ENCODE data around the gene EFNA2. TPM values are rescaled to one million over a fixed set of nuclear protein-coding genes. Genes with fewer than 3 reads are reported as not detected.

Gene EFNA2
- total RNA-seq, 3 donors from 2014 or later (not counting 1 experiment from before 2014, with no cell fraction given): not detected

DNA sequence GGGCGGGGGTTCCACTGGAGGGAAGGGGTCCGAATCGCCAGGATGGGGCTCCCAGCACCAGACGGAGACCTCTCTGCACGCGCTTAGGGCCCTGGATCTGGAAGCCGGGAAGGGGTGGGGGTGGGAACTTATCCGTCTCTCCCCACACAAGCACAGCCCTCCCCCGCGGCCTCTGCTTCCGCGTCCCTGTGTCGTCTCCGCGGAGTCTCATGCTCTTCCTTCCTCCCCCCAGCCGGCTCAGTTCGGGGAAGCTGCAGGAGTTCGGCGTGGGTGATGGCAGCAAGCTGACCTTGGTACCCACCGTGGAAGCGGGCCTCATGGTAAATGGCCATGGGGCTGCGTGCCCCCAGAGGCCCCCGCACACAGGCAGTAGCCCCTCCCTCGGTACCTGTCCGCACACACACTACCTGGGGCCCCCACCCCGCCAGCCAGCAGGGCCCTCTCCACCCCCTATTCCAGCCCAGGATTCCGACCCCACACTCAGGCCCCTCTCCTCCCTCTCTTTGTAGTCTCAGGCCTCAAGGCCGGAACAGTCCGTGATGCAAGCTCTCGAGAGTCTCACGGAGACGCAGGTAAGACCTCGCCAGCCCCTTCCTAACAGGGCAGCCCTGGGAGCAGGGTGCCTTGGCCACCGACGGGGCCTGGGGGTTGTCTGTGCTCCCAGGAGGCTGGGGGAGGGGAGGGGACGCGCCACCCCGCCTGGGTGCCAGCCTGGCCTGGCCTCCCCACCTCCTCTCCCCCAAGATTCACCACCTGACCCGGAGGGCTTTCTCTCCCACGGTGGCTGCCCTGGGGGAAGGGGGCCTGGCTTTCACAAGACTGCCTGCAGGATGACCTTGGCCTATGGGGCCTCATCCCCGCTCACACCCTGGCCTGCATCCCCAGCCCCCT, 34.1 kb upstream of the EFNA2 start:
- Mint-ChIP-seq H3K27me3 (ENCODE audit: low read depth in 2 of 2) (no peaks in the 10 kb centered on the region), H3K27ac (peak overlapping the region; percentile 93 to 97), H3K9me3 (no peaks in the 10 kb centered on the region), H3K4me1 (peaks cover 0 to 28% of the 10 kb centered on the region in 2 donors), H3K36me3 (no peaks in the 10 kb centered on the region), H3K4me3 (peak overlapping the region; percentile 95)
- TF ChIP-seq, protein P1, sequence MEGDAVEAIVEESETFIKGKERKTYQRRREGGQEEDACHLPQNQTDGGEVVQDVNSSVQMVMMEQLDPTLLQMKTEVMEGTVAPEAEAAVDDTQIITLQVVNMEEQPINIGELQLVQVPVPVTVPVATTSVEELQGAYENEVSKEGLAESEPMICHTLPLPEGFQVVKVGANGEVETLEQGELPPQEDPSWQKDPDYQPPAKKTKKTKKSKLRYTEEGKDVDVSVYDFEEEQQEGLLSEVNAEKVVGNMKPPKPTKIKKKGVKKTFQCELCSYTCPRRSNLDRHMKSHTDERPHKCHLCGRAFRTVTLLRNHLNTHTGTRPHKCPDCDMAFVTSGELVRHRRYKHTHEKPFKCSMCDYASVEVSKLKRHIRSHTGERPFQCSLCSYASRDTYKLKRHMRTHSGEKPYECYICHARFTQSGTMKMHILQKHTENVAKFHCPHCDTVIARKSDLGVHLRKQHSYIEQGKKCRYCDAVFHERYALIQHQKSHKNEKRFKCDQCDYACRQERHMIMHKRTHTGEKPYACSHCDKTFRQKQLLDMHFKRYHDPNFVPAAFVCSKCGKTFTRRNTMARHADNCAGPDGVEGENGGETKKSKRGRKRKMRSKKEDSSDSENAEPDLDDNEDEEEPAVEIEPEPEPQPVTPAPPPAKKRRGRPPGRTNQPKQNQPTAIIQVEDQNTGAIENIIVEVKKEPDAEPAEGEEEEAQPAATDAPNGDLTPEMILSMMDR (IDR thresholded peaks at IDR 0.05): no peak
- Histone ChIP-seq H3K9me3 (ENCODE audit: control insufficient read depth, insufficient read depth, low read length) (no peaks in the 10 kb centered on the region), H3K4me3 (ENCODE audit: low read length) (peak overlapping the region; percentile 82), H3K4me1 (ENCODE audit: control insufficient read depth, insufficient read depth, low read length) (peaks cover 58% of the 10 kb centered on the region), H3K27me3 (ENCODE audit: control insufficient read depth, insufficient read depth, low read length) (no peaks in the 10 kb centered on the region), H3K36me3 (ENCODE audit: control insufficient read depth, insufficient read depth, low read length) (peaks cover 34% of the 10 kb centered on the region), H3K27ac (ENCODE audit: low read length) (peak overlapping the region; percentile 99)
- peak; percentile 69 to 83 for DNase-seq
- ATAC-seq: peak; percentile 0 to 1 (median 0)
- intact Hi-C loops (cut with micrococcal nuclease): loop anchor here (1.0 kb wide), 1 partner anchor 8 kb away; no protein-coding TSS in a partner anchor
- WGBS (ENCODE audit: insufficient coverage): under 1% methylated on average over 38 of the region's 41 CpGs

DNA sequence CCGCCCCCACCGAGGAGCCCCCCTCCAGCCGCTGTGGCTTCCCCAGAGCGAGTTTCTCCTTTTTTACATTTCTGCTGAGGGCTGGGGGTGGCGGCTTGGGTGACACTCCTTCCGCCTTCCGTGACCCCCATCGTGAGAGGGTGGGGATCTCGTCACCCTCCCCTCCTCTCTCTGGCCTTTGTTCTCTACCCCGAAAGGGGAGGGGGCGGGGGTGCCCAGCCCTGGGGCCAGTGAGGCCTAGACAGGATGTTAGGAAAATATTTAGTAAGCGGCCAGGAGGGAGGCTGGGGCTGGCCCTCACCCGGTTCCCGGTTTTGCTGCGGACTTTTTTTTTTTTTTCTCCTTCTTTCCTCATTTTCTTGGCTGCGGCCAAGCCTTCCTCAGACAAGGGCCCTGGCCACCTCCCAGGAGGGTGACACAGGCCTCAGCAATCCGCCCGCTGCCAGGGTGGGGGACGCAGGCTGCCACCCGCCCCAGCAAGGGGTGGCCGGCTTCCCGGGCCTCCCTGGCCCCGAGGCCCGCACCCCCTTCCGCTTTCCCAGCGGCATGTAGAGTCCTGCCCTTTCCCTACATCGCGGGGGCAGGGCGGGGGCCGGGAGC, 33.4 kb upstream of the EFNA2 start:
- Histone ChIP-seq H3K9me3 (ENCODE audit: control insufficient read depth, insufficient read depth, low read length) (no peaks in the 10 kb centered on the region), H3K36me3 (ENCODE audit: control insufficient read depth, insufficient read depth, low read length) (peaks cover 41% of the 10 kb centered on the region), H3K4me3 (ENCODE audit: low read length) (peak overlapping the region; percentile 82), H3K4me1 (ENCODE audit: control insufficient read depth, insufficient read depth, low read length) (peaks cover 65% of the 10 kb centered on the region), H3K27ac (ENCODE audit: low read length) (peak overlapping the region; percentile 99), H3K27me3 (ENCODE audit: control insufficient read depth, insufficient read depth, low read length) (no peaks in the 10 kb centered on the region)
- Mint-ChIP-seq H3K9me3 (no peaks in the 10 kb centered on the region), H3K27me3 (ENCODE audit: low read depth in 2 of 2) (no peaks in the 10 kb centered on the region), H3K4me1 (peaks cover 0 to 30% of the 10 kb centered on the region in 2 donors), H3K4me3 (peak overlapping the region; percentile 95), H3K36me3 (no peaks in the 10 kb centered on the region), H3K27ac (peak overlapping the region; percentile 93 to 97)
- TF ChIP-seq, protein P1 (IDR thresholded peaks at IDR 0.05): no peak
- peak in 1 of 2 donors; percentile 86 for DNase-seq
- under 1% methylated on average over 19 of the region's 30 CpGs for WGBS (ENCODE audit: insufficient coverage)
- peak; percentile 9 to 41 (median 18) for ATAC-seq
- intact Hi-C loops (cut with micrococcal nuclease): no loop called here

DNA sequence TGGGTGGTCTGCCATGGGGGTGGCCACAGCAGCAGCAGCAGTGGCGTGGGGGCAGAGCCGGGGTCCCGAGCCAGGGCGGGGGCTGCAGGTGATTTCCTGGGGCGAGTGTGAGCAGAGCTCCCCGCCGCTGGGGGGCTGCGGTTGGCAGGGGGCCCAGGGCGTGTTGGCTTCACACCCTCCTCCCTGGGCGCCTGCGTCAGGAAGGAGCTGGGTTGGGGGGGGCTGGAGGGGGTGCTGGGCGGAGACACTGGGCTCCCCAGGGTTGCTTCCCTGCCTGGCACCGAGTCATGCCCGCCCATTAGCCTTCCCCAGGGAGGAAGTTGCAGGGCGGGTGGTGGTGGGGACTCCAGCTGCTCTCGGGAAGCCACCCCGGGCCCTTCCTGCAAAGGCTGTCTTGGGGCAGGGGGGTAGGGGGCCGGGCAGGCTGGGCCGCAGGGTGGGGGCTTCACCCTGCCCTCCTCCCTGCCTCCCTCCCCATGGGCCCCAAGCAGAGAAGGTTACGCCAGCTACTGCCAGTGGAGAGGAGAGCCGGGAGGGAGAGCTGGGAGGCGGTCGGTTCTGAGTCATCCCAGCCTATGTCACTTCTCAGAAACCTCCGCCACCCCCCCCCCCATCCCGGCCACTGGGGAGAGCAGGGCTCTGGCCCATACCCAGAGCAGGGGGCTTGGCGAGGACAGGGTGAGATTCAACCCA, 32.7 kb upstream of the EFNA2 start:
- Histone ChIP-seq H3K9me3 (ENCODE audit: control insufficient read depth, insufficient read depth, low read length) (no peaks in the 10 kb centered on the region), H3K36me3 (ENCODE audit: control insufficient read depth, insufficient read depth, low read length) (peaks cover 47% of the 10 kb centered on the region), H3K27ac (ENCODE audit: low read length) (peak overlapping the region; percentile 99), H3K4me3 (ENCODE audit: low read length) (peak overlapping the region; percentile 82), H3K27me3 (ENCODE audit: control insufficient read depth, insufficient read depth, low read length) (no peaks in the 10 kb centered on the region), H3K4me1 (ENCODE audit: control insufficient read depth, insufficient read depth, low read length) (peaks cover 65% of the 10 kb centered on the region)
- Mint-ChIP-seq H3K9me3 (no peaks in the 10 kb centered on the region), H3K27me3 (ENCODE audit: low read depth in 2 of 2) (no peaks in the 10 kb centered on the region), H3K4me1 (peaks cover 6 to 36% of the 10 kb centered on the region in 2 donors), H3K27ac (peak overlapping the region; percentile 93 to 97), H3K36me3 (no peaks in the 10 kb centered on the region), H3K4me3 (peak overlapping the region; percentile 86)
- ATAC-seq (peak; percentile 9 to 15 (median 13)), DNase-seq (peak; percentile 74 to 90)
- WGBS (ENCODE audit: insufficient coverage): 0% methylated on average over 19 of the region's 26 CpGs
- intact Hi-C loops (cut with micrococcal nuclease): no loop called here
- TF ChIP-seq, protein P1 (IDR thresholded peaks at IDR 0.05): no peak

Data from natural killer cell (primary cell).